ENCODE results near the gene CIB4. TPM values are rescaled to one million over a fixed set of nuclear protein-coding genes. Genes with fewer than 3 reads are reported as not detected.
A peak's percentile ranks its signal among the peaks of the same experiment; 100 is the strongest.

Gene CIB4
- total RNA-seq, 2 donors from 2014 or later = not detected

- intact Hi-C loops (cut with DNase I, micrococcal nuclease) = no loop called here
- ATAC-seq (no peak), DNase-seq (no peak)
Observed at GRCh38 chr2:26550276-26551015, 90.7 kb downstream of the CIB4 start.

DNA sequence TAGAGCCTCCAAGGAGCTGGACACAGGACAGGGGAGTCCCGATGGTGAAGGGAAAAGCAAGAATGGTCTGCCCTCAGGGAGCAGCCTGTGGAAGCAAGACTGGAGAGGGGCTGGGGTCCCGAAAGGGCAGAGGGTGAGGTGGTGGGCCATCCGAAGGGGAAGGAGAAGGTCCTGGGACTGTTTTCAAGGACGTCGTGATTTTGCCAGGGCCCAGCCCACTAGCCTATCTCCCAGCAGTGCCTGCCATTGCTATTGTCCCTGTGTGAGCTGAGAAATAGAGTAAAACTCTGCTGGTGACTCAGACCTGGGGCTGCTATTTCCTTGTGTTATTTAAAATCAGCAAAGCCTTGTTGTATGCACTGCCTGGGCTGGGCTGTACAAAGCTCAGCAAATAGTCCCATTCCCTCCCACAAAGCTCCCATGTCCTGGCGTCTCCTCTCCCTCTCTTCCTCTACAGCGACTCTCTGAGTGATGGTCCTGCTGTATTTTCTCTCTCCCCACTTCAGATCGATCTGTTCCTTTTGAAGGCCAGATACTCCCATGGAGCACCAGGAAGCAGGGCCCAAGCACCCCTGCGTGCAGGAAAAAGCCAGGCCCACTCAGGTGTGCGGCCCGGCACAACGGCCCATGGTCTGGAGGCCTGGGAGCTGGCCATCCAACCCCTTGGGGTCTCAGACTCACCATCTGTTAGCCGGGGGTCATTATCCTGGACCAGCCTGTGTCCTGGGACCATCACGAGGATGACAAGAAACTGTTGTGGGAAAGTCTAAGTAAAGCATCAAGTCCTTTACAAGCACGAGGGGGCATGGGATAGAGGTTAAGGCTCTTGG is 98.3 kb downstream of the CIB4 start:
- ATAC-seq (peak; percentile 90), DNase-seq (peak in 1 of 2 donors; percentile 16)
- intact Hi-C loops (cut with DNase I, micrococcal nuclease) = no loop called here

GRCh38 chr2:26542194-26542455 is 99.0 kb downstream of the CIB4 start:
- DNase-seq = peak; percentile 28 to 37
- ATAC-seq = peak; percentile 73
- intact Hi-C loops (cut with DNase I, micrococcal nuclease) = no loop called here

DNA sequence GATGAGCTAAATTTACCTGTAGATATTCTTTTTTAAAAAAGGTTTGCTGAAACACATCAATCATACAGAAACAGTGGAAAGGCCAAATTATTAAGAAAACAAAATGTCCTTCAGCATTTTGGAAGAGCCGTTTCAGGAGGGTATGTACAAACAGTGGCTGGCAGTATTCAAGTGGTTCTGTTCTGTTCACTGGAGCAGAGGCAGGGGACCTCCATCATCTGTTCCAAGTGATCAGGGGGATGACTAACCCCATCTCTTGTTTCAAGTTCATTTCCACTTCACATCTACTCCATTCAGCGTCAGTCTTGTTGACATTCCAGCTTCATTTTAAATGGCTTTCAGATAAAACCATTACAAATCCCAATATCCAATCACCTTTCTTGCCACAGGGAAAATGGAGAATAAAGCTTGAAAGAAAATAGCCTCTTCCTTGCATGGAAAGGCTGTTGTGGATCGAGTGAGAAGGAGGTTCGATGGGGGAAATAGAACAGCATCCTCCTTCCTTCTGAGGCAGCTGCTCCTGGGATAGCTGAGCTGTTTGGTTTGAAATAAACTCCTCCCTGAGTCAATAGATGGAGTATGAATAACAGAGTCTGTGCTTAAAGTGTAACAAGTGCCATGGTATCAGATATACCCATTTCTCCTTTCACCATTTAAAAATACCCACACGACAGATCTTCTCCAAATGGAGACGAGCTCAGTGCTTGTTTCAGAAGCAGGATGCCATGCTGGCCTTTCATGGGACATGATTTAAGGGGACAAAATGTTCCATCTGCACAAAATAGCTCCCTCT is 99.6 kb downstream of the CIB4 start:
- intact Hi-C loops (cut with DNase I, micrococcal nuclease) = no loop called here
- ATAC-seq (peak; percentile 88), DNase-seq (no peak)

DNA sequence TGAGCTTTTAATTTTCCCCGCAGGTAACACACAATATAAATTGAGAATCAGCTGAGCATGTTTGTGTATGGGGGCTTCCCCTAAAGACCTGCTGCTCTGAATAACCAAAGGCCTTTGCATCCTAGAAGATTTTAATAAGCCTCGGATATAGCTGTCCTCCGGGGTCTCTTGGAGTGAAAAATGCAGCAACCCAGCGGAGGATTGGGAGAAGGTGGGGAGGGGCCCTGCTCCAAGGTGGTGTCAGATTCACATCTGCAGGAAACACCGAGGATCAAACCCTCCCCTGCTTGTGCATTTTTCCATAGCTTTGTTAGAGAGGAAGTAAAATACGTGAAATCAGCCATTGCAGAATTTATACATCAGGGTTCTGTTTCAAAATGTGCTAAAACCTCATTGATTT is 100.2 kb downstream of the CIB4 start:
- no peak for DNase-seq
- no peak for ATAC-seq
- intact Hi-C loops (cut with DNase I, micrococcal nuclease) = no loop called here

DNA sequence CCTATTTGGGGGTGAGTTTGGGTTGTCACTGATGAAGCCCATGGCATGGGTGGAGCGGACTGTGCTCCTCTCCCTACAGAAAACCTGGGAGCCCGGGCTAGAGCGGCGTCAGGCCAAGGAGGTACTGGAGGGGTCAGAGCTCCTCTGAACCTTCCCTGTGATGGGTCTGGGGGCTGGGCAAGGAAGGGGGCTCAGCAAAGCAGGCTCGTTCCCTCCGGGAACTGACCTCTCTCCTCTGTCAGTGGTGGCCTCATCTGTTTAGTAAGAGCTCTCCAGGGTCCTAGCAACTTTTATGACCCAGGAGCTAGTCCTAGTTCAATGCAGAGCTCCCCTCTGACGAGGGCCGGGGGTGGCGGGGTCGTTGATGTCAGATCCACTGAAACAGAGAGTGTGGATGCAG is 100.9 kb downstream of the CIB4 start:
- ATAC-seq = no peak
- DNase-seq = no peak
- intact Hi-C loops (cut with DNase I, micrococcal nuclease) = no loop called here

DNA sequence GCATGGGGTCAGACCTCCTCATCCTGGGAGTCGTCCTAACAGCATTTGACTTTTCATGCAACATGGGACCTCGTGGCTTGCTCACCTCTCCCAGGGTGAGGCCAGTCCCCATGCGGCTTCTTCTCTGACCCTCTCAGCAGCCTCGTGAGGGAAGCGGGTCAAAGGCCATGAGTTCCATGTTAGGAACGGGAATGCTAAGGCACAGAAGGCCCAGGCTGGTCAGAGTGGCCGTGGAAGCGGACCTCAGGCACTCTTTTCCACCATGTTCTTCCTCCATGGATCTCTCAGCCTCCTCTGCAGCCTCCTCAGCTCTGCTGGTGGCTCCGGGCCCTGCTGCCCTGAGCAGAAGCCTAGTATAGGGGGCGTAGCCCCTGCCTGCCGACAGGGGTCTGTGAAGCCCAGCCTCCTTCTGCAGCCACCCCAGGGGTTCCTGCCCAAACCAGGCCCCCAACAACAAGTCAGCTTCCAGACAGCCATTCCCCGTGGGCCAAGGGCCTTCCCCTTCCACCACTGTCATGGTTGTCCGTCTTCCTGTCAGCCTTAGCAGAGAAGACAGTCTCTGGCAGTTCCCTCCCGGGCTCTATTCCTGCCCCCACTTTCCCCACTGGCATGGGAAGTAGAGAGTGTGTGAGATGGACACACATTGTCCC is 103.2 kb downstream of the CIB4 start:
- DNase-seq = no peak

DNA sequence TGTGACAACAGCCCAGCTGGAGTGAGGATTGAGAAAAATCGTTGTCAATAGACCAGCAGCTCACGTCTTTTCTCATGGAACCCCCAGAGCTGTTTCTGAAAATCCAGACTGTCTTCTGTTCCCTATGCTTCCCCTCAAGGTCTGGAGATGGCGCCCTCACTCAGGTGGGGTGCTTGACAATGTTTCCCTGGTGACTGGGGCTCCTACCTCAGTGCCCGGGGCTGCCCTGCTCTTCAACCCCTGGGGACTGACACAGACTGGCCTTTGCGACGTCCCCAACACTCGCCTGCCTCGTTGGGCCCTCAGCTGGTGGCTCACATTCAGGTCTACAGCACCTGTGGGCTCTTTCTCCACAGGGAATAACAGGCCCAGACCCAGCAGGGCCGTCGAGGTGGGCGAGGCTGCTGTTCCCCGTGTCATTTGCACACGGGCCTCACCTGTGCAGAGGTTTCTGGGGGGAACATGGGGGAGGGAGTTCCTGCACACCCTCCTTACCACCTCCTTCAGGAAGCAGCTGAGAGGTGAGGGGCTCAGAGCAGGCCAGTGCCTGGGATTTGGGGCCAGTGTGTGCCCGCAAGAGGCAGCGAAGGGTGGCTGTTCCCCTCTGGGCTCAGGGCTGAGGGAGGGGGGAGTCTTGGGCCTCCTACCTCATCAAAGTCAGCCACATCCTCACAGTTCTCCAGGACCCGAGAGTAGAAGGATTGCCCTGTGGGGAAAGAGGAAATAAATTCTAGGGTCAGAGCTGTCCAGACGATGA is 103.9 kb downstream of the CIB4 start:
- no peak for DNase-seq
- intact Hi-C loops (cut with DNase I, micrococcal nuclease) = no loop called here
- no peak for ATAC-seq

More for the DNA sequence above, 103.2 kb downstream of the CIB4 start:
- intact Hi-C loops (cut with DNase I, micrococcal nuclease) = no loop called here
- no peak for ATAC-seq

DNA sequence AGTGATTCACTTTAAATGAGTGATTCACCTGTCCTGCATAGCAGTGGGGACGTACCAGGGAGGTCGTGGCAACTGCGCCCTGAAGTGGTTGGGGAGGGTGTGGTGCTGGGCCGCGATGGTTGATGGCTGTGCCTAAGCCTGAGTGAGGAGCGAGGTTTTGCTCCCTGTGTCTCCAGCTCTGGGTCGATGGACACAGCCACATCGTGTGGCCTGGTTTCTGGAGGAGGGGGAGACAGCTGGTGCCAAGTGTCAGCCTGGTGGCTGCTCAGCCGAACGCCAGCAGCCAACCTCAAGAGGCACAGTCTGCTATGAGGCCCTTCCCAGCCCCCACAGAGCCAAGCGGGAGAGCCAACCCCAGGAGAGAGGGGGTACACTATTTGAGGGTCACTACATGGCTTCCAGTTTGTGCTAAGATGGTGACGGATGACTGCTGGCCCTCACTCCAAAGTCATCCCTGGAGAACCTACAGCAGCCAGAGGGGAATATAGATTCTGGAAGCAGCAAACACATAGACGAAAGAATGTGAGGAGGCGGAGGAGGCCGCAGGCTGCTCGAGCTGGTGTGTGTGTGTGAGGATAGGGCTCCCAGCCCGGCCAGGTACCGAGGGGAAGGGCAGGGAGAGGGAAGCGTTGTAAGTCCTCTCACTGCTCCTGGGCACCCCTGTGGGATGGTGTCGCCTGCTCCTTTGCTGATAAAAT is 104.6 kb downstream of the CIB4 start:
- ATAC-seq (no peak), DNase-seq (no peak)
- intact Hi-C loops (cut with DNase I, micrococcal nuclease) = no loop called here

GRCh38 chr2:26535663-26536275 is 105.4 kb downstream of the CIB4 start:
- intact Hi-C loops (cut with DNase I, micrococcal nuclease) = no loop called here
- no peak for ATAC-seq

DNA sequence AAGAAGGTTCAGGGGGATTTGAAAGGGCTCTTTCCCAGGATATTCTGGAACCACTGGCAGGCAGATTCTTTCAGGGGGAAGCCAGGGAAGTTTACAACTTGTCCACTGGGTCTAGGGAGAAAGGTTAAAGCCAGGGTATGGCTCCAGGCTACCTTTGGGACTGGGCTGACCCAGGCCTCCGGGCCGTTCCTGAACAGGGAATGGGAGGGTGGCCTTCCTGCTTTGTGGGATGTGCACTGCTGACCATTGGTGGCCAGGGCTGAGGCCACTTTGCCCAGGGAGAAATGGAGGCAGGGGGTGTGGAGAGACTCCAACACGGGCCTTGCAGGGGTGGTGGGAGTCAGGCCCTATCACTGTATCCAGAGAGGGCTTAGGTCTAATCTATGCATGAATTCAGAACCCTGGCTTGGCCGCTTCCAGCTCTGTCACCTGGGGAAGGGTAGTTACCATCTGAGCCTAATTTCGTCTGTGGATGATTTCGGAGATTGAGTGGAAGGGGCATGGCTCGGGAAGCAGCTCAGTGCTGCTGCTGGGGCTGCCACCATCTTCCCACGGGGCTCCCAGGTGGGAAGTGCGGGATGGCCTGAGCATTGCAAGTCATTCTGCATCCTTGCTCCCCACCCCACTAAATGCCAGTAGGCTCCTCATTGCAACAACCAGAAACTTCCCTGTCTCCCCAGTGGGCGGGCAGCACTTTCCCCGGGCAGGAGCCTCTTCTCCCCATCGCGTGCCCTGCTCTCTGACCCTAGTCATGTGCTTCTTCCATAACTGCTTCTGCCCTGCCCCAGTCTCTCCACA is 106.1 kb downstream of the CIB4 start:
- DNase-seq (no peak), ATAC-seq (no peak)
- intact Hi-C loops (cut with DNase I, micrococcal nuclease) = no loop called here

More at GRCh38 chr2:26535663-26536275, 105.4 kb downstream of the CIB4 start:
- DNase-seq = no peak

DNA sequence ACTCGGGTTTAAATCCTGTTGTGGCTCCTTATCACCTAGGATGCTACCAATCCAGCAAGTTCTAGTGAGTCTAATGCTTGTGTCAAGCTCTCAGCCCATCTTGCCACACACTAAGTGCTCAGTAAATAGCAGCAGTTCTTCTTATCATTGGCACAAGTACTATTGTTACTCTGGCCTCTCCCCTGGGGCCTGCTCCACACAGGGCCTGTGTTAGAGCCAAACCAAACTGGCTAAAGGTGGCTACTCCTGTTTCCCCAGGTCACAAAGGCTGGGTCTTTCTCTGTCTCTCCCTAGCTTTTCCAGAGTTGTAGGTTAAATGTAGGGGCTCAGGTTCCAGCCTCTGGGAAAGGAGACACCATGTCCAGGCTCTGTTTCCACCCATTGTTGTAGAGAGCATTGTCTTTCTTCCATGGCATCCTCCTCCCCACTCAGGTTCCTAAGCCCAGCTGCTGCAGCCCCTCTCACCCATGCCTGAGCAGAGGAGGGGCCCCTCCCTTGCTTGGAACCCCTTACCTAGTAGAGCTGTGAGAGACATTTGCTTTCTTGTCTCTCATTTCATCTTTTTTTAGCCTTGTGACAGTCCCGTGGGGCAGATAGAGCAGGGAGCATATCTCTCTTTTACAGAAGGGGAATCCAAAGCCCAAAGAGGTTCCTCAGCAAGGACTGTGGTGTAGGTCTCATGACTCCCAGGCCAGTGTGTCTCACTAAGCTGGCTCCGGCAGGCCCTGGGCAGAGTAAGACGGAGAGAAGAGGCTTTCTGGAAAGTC is 106.9 kb downstream of the CIB4 start:
- DNase-seq = no peak
- ATAC-seq = no peak
- intact Hi-C loops (cut with DNase I, micrococcal nuclease) = no loop called here

DNA sequence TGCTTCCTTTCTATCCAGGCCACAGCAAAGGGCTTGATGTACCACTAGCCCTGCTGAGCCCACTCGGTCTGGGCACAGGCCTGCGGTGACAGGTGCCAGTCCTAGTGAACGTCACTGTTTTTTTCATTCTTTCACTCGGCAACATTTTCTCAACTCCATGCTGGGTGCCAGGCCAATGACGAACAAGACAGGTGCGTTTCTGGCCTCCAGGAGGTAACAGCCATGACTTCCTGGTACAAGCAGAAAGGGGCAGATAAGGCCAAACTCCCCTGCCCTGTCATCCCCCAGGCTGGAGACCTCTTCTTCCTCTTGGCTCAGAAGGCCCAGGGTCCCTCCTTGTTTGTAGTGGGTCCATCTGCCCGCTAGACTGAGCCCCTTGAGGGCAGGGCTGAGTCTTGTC is 107.5 kb downstream of the CIB4 start:
- ATAC-seq (no peak), DNase-seq (no peak)
- intact Hi-C loops (cut with DNase I, micrococcal nuclease) = no loop called here

GRCh38 chr2:26532301-26533250 is 108.6 kb downstream of the CIB4 start:
- ATAC-seq (no peak), DNase-seq (no peak)
- intact Hi-C loops (cut with DNase I, micrococcal nuclease) = no loop called here

Measured in left colon (tissue), 2 donors.